H1 (cell line): ENCODE results near the gene INPP5B. TPM values are rescaled to one million over a fixed set of nuclear protein-coding genes. Genes with fewer than 3 reads are reported as not detected.

Experiments used
- CTCF ChIA-PET: fragments of 300-600 bp; sonication (Branson Sonifier 250); formaldehyde crosslinking; loops from one replicate; lab custom pipeline; 2021; ENCODE audit not compliant: partially characterized antibody; lab: Charles Lee
- POLR2A ChIA-PET: fragments of 300-600 bp; sonication (Branson Sonifier 250); formaldehyde crosslinking; loops from one replicate; lab custom pipeline; 2021; ENCODE audit warnings: inconsistent platforms; ENCODE audit not compliant: partially characterized antibody; lab: Charles Lee
- DNase-seq, 2 experiments: peaks; one replicate each; pipeline versions ENCODE4 v3.0.0 to v3.0.0-alpha.2; 2010 to 2022; ENCODE audit warnings: low spot score in 2 of 2, low read depth in 1 of 2, mixed read lengths in 1 of 2
- FAIRE-seq: peaks from 2 replicates; lab custom pipeline; 2011; peaks lifted over from hg19 to GRCh38; lab: Jason Lieb, UNC
- H2AFZ ChIP-seq: 2 replicates; pipeline ENCODE4 v1.8.1; 2012; ENCODE audit warnings: low read length, inconsistent platforms
- H2AK5ac ChIP-seq: 2 replicates; pipeline ENCODE4 v1.6.1; 2013; ENCODE audit warnings: low read depth, low read length
- H2BK120ac ChIP-seq: replicated peaks from 2 replicates; pipeline ENCODE3; 2013; ENCODE audit warnings: low read depth, low read length, inconsistent platforms
- H2BK12ac ChIP-seq: 2 replicates; pipeline ENCODE4 v1.6.1; 2013; ENCODE audit warnings: low read depth, low read length
- H2BK15ac ChIP-seq: 2 replicates; pipeline ENCODE4 v1.6.1; 2013; ENCODE audit warnings: low read length
- H2BK20ac ChIP-seq: 2 replicates; pipeline ENCODE4 v1.6.1; 2013; ENCODE audit warnings: low read length
- H2BK5ac ChIP-seq: 2 replicates; pipeline ENCODE4 v1.6.1; 2013; ENCODE audit warnings: low read depth, low read length
- H3K14ac ChIP-seq: 2 replicates; pipeline ENCODE4 v1.6.1; 2013; ENCODE audit warnings: inconsistent platforms; ENCODE audit not compliant: insufficient read length
- H3K18ac ChIP-seq: 2 replicates; pipeline ENCODE4 v1.6.1; 2013; ENCODE audit warnings: low read length; ENCODE audit errors: extremely low read depth
- H3K23ac ChIP-seq: 2 replicates; pipeline ENCODE4 v1.6.1; 2013; ENCODE audit warnings: inconsistent platforms; ENCODE audit not compliant: insufficient read length
- H3K23me2 ChIP-seq: 2 replicates; pipeline ENCODE4 v1.6.1; 2013; ENCODE audit warnings: low read depth, low read length
- H3K27ac ChIP-seq: 2 replicates; pipeline ENCODE4 v1.6.1; 2011; ENCODE audit warnings: low read depth, low read length, inconsistent platforms
- H3K27me3 ChIP-seq, 4 experiments: replicated peaks in 1 of 4; 1 replicate in 1 of 4; 2 replicates in 3 of 4; pipeline versions ENCODE4 v1.6.1 to v1.8.1; 2011 to 2013; ENCODE audit warnings: low read length in 3 of 4, mild to moderate bottlenecking in 3 of 4, inconsistent platforms in 2 of 4, mixed read lengths in 2 of 4, moderate library complexity in 1 of 4; ENCODE audit not compliant: control insufficient read depth in 3 of 4, insufficient read depth in 3 of 4; ENCODE audit errors: extremely low read depth in 1 of 4
- H3K36me3 ChIP-seq, 4 experiments: 2 replicates each; pipeline versions ENCODE4 v1.6.1 to v1.8.1; 2011 to 2013; ENCODE audit warnings: mild to moderate bottlenecking in 4 of 4, low read length in 3 of 4, moderate library complexity in 2 of 4, control low read depth in 1 of 4, inconsistent platforms in 1 of 4; ENCODE audit not compliant: insufficient read depth in 4 of 4, control insufficient read depth in 2 of 4
- H3K4ac ChIP-seq: replicated peaks from 2 replicates; pipeline ENCODE3; 2013; ENCODE audit warnings: low read length, low read depth, mixed read lengths, inconsistent platforms; ENCODE audit not compliant: insufficient read length
- H3K4me1 ChIP-seq, 4 experiments: replicated peaks in 1 of 4; 1 replicate in 1 of 4; 2 replicates in 3 of 4; pipeline versions ENCODE4 v1.6.1 to v1.8.1; 2011 to 2013; ENCODE audit warnings: low read length in 3 of 4, inconsistent platforms in 2 of 4, mixed read lengths in 1 of 4; ENCODE audit not compliant: insufficient read depth in 4 of 4, control insufficient read depth in 3 of 4
- H3K4me2 ChIP-seq, 2 experiments: 2 replicates each; pipeline versions ENCODE4 v1.6.1 to v1.8.1; 2011 to 2013; ENCODE audit warnings: low read depth in 2 of 2, low read length in 2 of 2, control low read depth in 1 of 2, inconsistent platforms in 1 of 2, mild to moderate bottlenecking in 1 of 2; ENCODE audit not compliant: insufficient read depth in 1 of 2
- H3K4me3 ChIP-seq, 4 experiments: fragments of 200-600, 300-600 bp in 1 of 4; sonication (generic), shearing (Covaris generic), sonication (Bioruptor Twin) in 1 of 4; 2 replicates each; pipeline versions ENCODE4 v1.5.1 to v1.8.1; 2011 to 2016; ENCODE audit warnings: low read length in 4 of 4, low read depth in 3 of 4, control low read depth in 2 of 4, inconsistent platforms in 2 of 4, mild to moderate bottlenecking in 2 of 4, mixed read lengths in 1 of 4, moderate library complexity in 1 of 4; ENCODE audit not compliant: insufficient read depth in 2 of 4; ENCODE audit errors: extremely low read depth in 1 of 4
- H3K56ac ChIP-seq: replicated peaks from 2 replicates; pipeline ENCODE3; 2013; ENCODE audit warnings: low read depth, mild to moderate bottlenecking, mixed read lengths, low read length, inconsistent platforms; ENCODE audit not compliant: insufficient read length
- H3K79me1 ChIP-seq: 2 replicates; pipeline ENCODE4 v1.6.1; 2013; ENCODE audit warnings: low read depth, low read length, control low read depth
- H3K79me2 ChIP-seq, 2 experiments: 2 replicates each; pipeline versions ENCODE4 v1.6.1 to v1.8.1; 2012 to 2013; ENCODE audit warnings: low read length in 2 of 2, mild to moderate bottlenecking in 2 of 2, inconsistent platforms in 1 of 2; ENCODE audit not compliant: insufficient read depth in 2 of 2, control insufficient read depth in 1 of 2
- H3K9ac ChIP-seq, 4 experiments: replicated peaks in 1 of 4; 1 replicate in 1 of 4; 2 replicates in 3 of 4; pipeline versions ENCODE4 v1.6.1 to v1.8.1; 2011 to 2013; ENCODE audit warnings: low read depth in 3 of 4, low read length in 3 of 4, control low read depth in 2 of 4, mild to moderate bottlenecking in 2 of 4, moderate library complexity in 2 of 4, inconsistent platforms in 1 of 4; ENCODE audit errors: extremely low read depth in 1 of 4
- H3K9me3 ChIP-seq, 2 experiments: 2 replicates each; pipeline versions ENCODE4 v1.6.1 to v1.8.1; 2012 to 2013; ENCODE audit warnings: mild to moderate bottlenecking in 2 of 2, moderate library complexity in 2 of 2, control low read depth in 1 of 2, inconsistent platforms in 1 of 2, low read depth in 1 of 2, low read length in 1 of 2, mixed read lengths in 1 of 2; ENCODE audit not compliant: insufficient read depth in 2 of 2
- H4K20me1 ChIP-seq, 2 experiments: replicated peaks in 1 of 2; 2 replicates each; pipeline versions ENCODE3 to v1.8.1; 2011 to 2013; ENCODE audit warnings: inconsistent platforms in 2 of 2, low read length in 2 of 2, mild to moderate bottlenecking in 1 of 2; ENCODE audit not compliant: insufficient read depth in 2 of 2, control insufficient read depth in 1 of 2
- H4K5ac ChIP-seq: 2 replicates; pipeline ENCODE4 v1.6.1; 2013; ENCODE audit warnings: low read length, low read depth, mixed read lengths, inconsistent platforms; ENCODE audit not compliant: insufficient read length
- H4K8ac ChIP-seq: 2 replicates; pipeline ENCODE4 v1.8.0; 2013; ENCODE audit warnings: mild to moderate bottlenecking, moderate library complexity, low read length, inconsistent platforms; ENCODE audit not compliant: insufficient read depth; ENCODE audit errors: extremely low read depth
- H4K91ac ChIP-seq: replicated peaks from 2 replicates; pipeline ENCODE3; 2013; ENCODE audit warnings: low read length, mixed read lengths, inconsistent platforms; ENCODE audit not compliant: insufficient read length
- ASH2L ChIP-seq: fragments of 200-600, 300-600 bp; sonication (generic); IDR thresholded peaks from one replicate; pipeline ENCODE4 v1.7.1; 2017; ENCODE audit warnings: low read length
- CBX8 ChIP-seq: fragments of 300-800, 300-1000 bp; sonication (generic); IDR thresholded peaks from 2 replicates; pipeline ENCODE4 v1.7.1; 2016; ENCODE audit warnings: low read depth, low read length, borderline replicate concordance
- RBBP5 ChIP-seq: IDR thresholded peaks from 2 replicates; pipeline ENCODE4 v1.7.1; 2012; ENCODE audit warnings: low read depth, mild to moderate bottlenecking, inconsistent platforms, low read length, moderate library complexity, borderline replicate concordance
- SAP30 ChIP-seq: fragments of 300-600 bp; sonication (generic); IDR thresholded peaks from 2 replicates; pipeline ENCODE4 v1.7.1; 2012; ENCODE audit warnings: low read length, moderate library complexity, mild to moderate bottlenecking, inconsistent platforms; ENCODE audit not compliant: insufficient read depth, insufficient replicate concordance
- SRF ChIP-seq: IDR thresholded peaks from 2 replicates; pipeline ENCODE4 v1.6.1; 2011; ENCODE audit warnings: mild to moderate bottlenecking, low read depth, low read length, moderate library complexity
- WGBS, 2 experiments: shearing (Covaris generic) in 1 of 2; methylation state at CpG; one replicate each; pipeline versions ENCODE4 v1.1.6 to v1.1.7; 2013 to 2015; ENCODE audit warnings: low lambda C conversion rate in 2 of 2, mixed read lengths in 2 of 2, inconsistent platforms in 1 of 2, low coverage in 1 of 2, missing lambda C conversion rate in 1 of 2; ENCODE audit not compliant: insufficient replicate concordance in 2 of 2, insufficient coverage in 1 of 2, insufficient read length in 1 of 2; ENCODE audit errors: extremely low coverage in 1 of 2, missing lambda C conversion rate in 1 of 2; 5-methylcytosine and 5-hydroxymethylcytosine counted together
- polyA plus RNA-seq, 7 experiments: library from polyadenylated mRNA; depleted of rRNA in 3 of 7; stranded (reverse) in 5 of 7; unstranded in 2 of 7; fragments of >200 nt in 5 of 7; fragments of 200-250 nt in 2 of 7; gene quantifications; 1 replicate in 5 of 7; 2 replicates in 1 of 7; 4 replicates in 1 of 7; pipeline versions ENCODE4 v1.2.1 to v1.2.3, GENCODE V29; 2011 to 2013; ENCODE audit warnings: missing spikeins in 2 of 7, mixed read lengths in 2 of 7
- total RNA-seq: library from RNA; stranded (reverse); fragmentation: NEBNext Ultra II Directional; extraction: Animal tissue kit (Norgen Biotek cat#: 25700); gene quantifications from 2 replicates; pipeline ENCODE4 v1.2.1, GENCODE V29; 2021

The INPP5B gene
- total and polyA plus RNA-seq, 2 of the 8 experiments (the other 6 are each of a cell fraction or from before 2014, with no cell fraction given): 14.0 to 23.7 TPM

GRCh38 chr1:37845049-37845646 is 101.7 kb downstream of the INPP5B start:
- Histone ChIP-seq H4K91ac (no peak overlapping the region), H3K18ac (no peak overlapping the region), H3K9me3 (no peaks in the 10 kb centered on the region), H3K4ac (no peak overlapping the region), H2BK12ac (no peak overlapping the region), H3K14ac (no peak overlapping the region), H3K23ac (no peak overlapping the region), H3K36me3 (no peaks in the 10 kb centered on the region; a peak in 2 of 8 replicates), H4K20me1 (peaks cover 4 to 11% of the 10 kb centered on the region in 2 experiments), H3K79me2 (peaks cover 0 to 13% of the 10 kb centered on the region in 2 experiments; a peak in 3 of 4 replicates), H2AK5ac (no peak overlapping the region), H3K9ac (no peak overlapping the region), H2BK15ac (no peak overlapping the region), H3K4me2 (no peak overlapping the region), H3K27ac (no peak overlapping the region), H3K23me2 (no peaks in the 10 kb centered on the region), H2BK120ac (no peak overlapping the region), H3K4me3 (no peak overlapping the region), H3K27me3 (no peaks in the 10 kb centered on the region), H3K4me1 (no peaks in the 10 kb centered on the region), H2BK20ac (no peak overlapping the region), H2AFZ (no peak overlapping the region), H4K5ac (no peak overlapping the region), H3K79me1 (peaks cover 7% of the 10 kb centered on the region), H3K56ac (no peak overlapping the region), H2BK5ac (no peak overlapping the region), H4K8ac (no peak overlapping the region)
- WGBS, 2 experiments: 80% methylated on average over 5 of the region's 5 CpGs; no CpG with 5 or more reads in 1 of the 2 experiments
- no peak for FAIRE-seq
- ChIA-PET POLR2A (interaction anchor here (1.0 kb wide), 1 partner anchor 14 kb away, joined by 3 read pairs; the partner anchor contains the start of gene MTF1), CTCF (no interaction called here)
- no peak for DNase-seq
- no peak for TF ChIP-seq SRF
- no peak for TF ChIP-seq SAP30
- no peak for TF ChIP-seq RBBP5
- no peak for TF ChIP-seq ASH2L
- no peak for TF ChIP-seq CBX8
